GM12878 (cell line): Measurements from ENCODE around the gene CWC22. TPM values are rescaled to one million over a fixed set of nuclear protein-coding genes. Genes with fewer than 3 reads are reported as not detected.

Experiments
- ATAC-seq: fragments of 200-7000 bp; cut with Tn5 transposase; 3 replicates; pipeline ENCODE4 v1.9.1; 2020; ENCODE audit warnings: mild to moderate bottlenecking, moderate library complexity
- BruUV-seq: library from RNA; stranded (reverse); fragments of 400-500 nt; replicated peaks from 2 replicates; lab custom pipeline; 2021; lab: Mats Ljungman, UMichigan
- CTCF ChIA-PET: fragments of 300-600 bp; sonication (Branson Sonifier 250); formaldehyde crosslinking; extraction: SDS; loops from one replicate; lab custom pipeline; 2021; ENCODE audit warnings: inconsistent platforms; lab: Yijun Ruan, JAX
- POLR2A ChIA-PET: fragments of 350-600 bp; formaldehyde crosslinking; extraction: SDS; loops from one replicate; lab custom pipeline; 2021; ENCODE audit warnings: inconsistent platforms; lab: Charles Lee
- RAD21 ChIA-PET: fragments of 300-600 bp; sonication (Branson Sonifier 250); formaldehyde crosslinking; loops from one replicate; lab custom pipeline; 2023; ENCODE audit warnings: antibody characterized with exemption; ENCODE audit not compliant: unreplicated experiment; lab: Charles Lee
- SMC1A ChIA-PET: fragments of 300-600 bp; sonication (Branson Sonifier 250); formaldehyde crosslinking; loops from one replicate; lab custom pipeline; 2023; ENCODE audit not compliant: unreplicated experiment, uncharacterized antibody; lab: Charles Lee
- DNase-seq: peaks from one replicate; pipeline ENCODE4 v3.0.0-alpha.2; 2011; ENCODE audit warnings: low read depth, low spot score
- FAIRE-seq: peaks from 3 replicates; lab custom pipeline; 2011; peaks lifted over from hg19 to GRCh38; lab: Jason Lieb, UNC
- H2AFZ ChIP-seq: 2 replicates; pipeline ENCODE4 v1.6.0; 2011; ENCODE audit warnings: low read depth, low read length, control low read depth; ENCODE audit not compliant: control insufficient read depth
- H3K27ac ChIP-seq: 2 replicates; pipeline ENCODE4 v1.5.1; 2011; ENCODE audit warnings: control low read depth; ENCODE audit not compliant: control insufficient read depth, insufficient read depth
- H3K27me3 ChIP-seq, 2 experiments: replicated peaks in 1 of 2; 2 replicates each; pipeline versions ENCODE4 v1.6.0 to v1.6.1; 2011; ENCODE audit warnings: low read length in 1 of 2; ENCODE audit not compliant: control insufficient read depth in 2 of 2, insufficient read depth in 2 of 2
- H3K36me3 ChIP-seq, 2 experiments: 2 replicates each; pipeline ENCODE4 v1.5.1; 2011; ENCODE audit warnings: low read length in 1 of 2; ENCODE audit not compliant: control insufficient read depth in 2 of 2, insufficient read depth in 2 of 2
- H3K4me1 ChIP-seq: 2 replicates; pipeline ENCODE4 v1.6.1; 2011; ENCODE audit warnings: mild to moderate bottlenecking, low read length, moderate library complexity, mixed read lengths; ENCODE audit not compliant: control insufficient read depth, insufficient read depth
- H3K4me2 ChIP-seq: 2 replicates; pipeline ENCODE4 v1.6.0; 2011; ENCODE audit warnings: control low read depth; ENCODE audit not compliant: control insufficient read depth, insufficient read depth
- H3K4me3 ChIP-seq: fragments of 200-600 bp; sonication (generic); 2 replicates; pipeline ENCODE4 v1.5.1; 2016
- H3K79me2 ChIP-seq: 2 replicates; pipeline ENCODE4 v1.6.0; 2011; ENCODE audit warnings: low read length; ENCODE audit not compliant: control insufficient read depth, insufficient read depth
- H3K9ac ChIP-seq: 2 replicates; pipeline ENCODE4 v1.8.0; 2011; ENCODE audit warnings: low read length, control low read depth, mixed read lengths; ENCODE audit not compliant: control insufficient read depth, insufficient read depth
- H3K9me3 ChIP-seq: replicated peaks from 3 replicates; pipeline ENCODE4 v1.5.1; 2011; ENCODE audit warnings: mild to moderate bottlenecking, low read length; ENCODE audit not compliant: control insufficient read depth, insufficient read depth
- H4K20me1 ChIP-seq: 2 replicates; pipeline ENCODE4 v1.6.0; 2011; ENCODE audit not compliant: control insufficient read depth, insufficient read depth
- FOXK2 ChIP-seq: fragments of 450-650 bp; IDR thresholded peaks from 2 replicates; pipeline ENCODE4 v1.6.1; 2017; ENCODE audit warnings: mild to moderate bottlenecking, moderate library complexity
- MXI1 ChIP-seq: fragments of 150-350 bp; IDR thresholded peaks from 2 replicates; pipeline ENCODE4 v1.6.1; 2011; ENCODE audit warnings: low read depth, mild to moderate bottlenecking, inconsistent platforms, low read length, improper control_type of control experiment
- NR2C2 ChIP-seq: IDR thresholded peaks from 2 replicates; pipeline ENCODE4 v1.6.1; 2011; ENCODE audit warnings: borderline replicate concordance, low read depth; ENCODE audit not compliant: control insufficient read depth, insufficient read length
- SMAD1 ChIP-seq: fragments of 450-650 bp; IDR thresholded peaks from 2 replicates; pipeline ENCODE4 v1.6.1; 2018; ENCODE audit warnings: mild to moderate bottlenecking, low read depth; ENCODE audit not compliant: partially characterized antibody
- SMARCA5 ChIP-seq: fragments of 450-650 bp; IDR thresholded peaks from 2 replicates; pipeline ENCODE4 v1.6.1; 2017; ENCODE audit warnings: mild to moderate bottlenecking
- TAF1 ChIP-seq: IDR thresholded peaks from 2 replicates; pipeline ENCODE4 v1.6.1; 2011; ENCODE audit warnings: mild to moderate bottlenecking, low read depth, low read length, borderline replicate concordance
- WGBS: methylation state at CpG from one replicate; pipeline ENCODE4 v1.1.6; 2016; ENCODE audit warnings: low lambda C conversion rate; ENCODE audit not compliant: insufficient replicate concordance, insufficient coverage; ENCODE audit errors: missing lambda C conversion rate; 5-methylcytosine and 5-hydroxymethylcytosine counted together
- in situ Hi-C: fragments of 300-500 bp; cut with MboI; formaldehyde crosslinking; loops from 9 replicates; pipeline ENCODE4 v1.14.3; 2018; ENCODE audit warnings: mixed read lengths
- intact Hi-C: fragments of 100-400 bp; cut with micrococcal nuclease; formaldehyde crosslinking; loops from one replicate; pipeline ENCODE4 v1.14.2; 2022; ENCODE audit not compliant: unreplicated experiment
- polyA plus RNA-seq, 11 experiments: library from polyadenylated mRNA; depleted of rRNA in 4 of 11; unstranded in 6 of 11; stranded (reverse) in 5 of 11; fragments of >200 nt; fragmentation: Nextera tagmentation in 4 of 11; fragmentation: Illumina TruSeq in 1 of 11; extraction: Ambion mirVana in 4 of 11; extraction: Trizol in 1 of 11; gene quantifications; 1 replicate in 1 of 11; 2 replicates in 10 of 11; pipeline versions ENCODE4 v1.2.1 to v1.2.3, GENCODE V29; 2011 to 2016; ENCODE audit warnings: inconsistent platforms in 2 of 11, missing spikeins in 2 of 11, low read depth in 1 of 11
- total RNA-seq, 4 experiments: library from RNA; depleted of rRNA in 3 of 4; stranded (reverse); fragments of >200 nt in 3 of 4; fragmentation: Illumina TruSeq in 1 of 4; extraction: Trizol in 1 of 4; gene quantifications; 2 replicates each; pipeline versions ENCODE4 v1.2.1 to v1.2.3, GENCODE V29; 2013 to 2021

Gene CWC22
- total and polyA plus RNA-seq, 10 of the 15 experiments (the other 5 are each of a cell fraction or from before 2014, with no cell fraction given): 8.2 to 38.5 (median 26.3) TPM

DNA sequence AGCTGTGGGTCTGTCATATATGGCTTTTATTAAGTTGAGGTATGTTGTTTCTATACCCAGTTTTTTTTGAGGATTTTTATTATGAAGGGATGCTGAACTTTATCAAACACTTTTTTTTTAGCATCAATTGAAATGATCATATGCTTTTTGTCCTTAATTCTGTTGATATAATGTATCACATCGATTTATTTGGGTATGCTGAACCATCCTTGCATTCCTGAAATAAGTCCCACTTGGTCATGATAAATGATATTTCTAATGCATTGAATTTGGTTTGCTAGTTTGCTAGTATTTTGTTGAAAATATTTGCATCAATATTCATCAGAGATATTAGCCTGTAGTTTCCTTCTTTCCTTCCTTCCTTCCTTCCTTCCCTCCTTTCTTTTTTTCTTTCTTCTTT, 22.5 kb upstream of the CWC22 start:
- FAIRE-seq: no peak

GRCh38 chr2:180021850-180022249, 14.8 kb upstream of the CWC22 start:
- Histone ChIP-seq H4K20me1 (no peaks in the 10 kb centered on the region), H3K27ac (no peak overlapping the region), H3K4me1 (no peaks in the 10 kb centered on the region), H3K79me2 (no peaks in the 10 kb centered on the region), H3K9me3 (no peaks in the 10 kb centered on the region), H3K4me3 (no peak overlapping the region), H3K4me2 (no peak overlapping the region), H2AFZ (no peak overlapping the region), H3K9ac (no peak overlapping the region), H3K27me3 (no peaks in the 10 kb centered on the region), H3K36me3 (no peaks in the 10 kb centered on the region)
- DNase-seq (no peak), FAIRE-seq (no peak), ATAC-seq (no peak)
- no peak for TF ChIP-seq TAF1
- CTCF ChIA-PET: no interaction called here
- SMC1A ChIA-PET: no interaction called here
- intact Hi-C loops (no loop called here), in situ Hi-C loops (no loop called here)
- RAD21 ChIA-PET: no interaction called here
- POLR2A ChIA-PET: no interaction called here
- WGBS: 87% methylated on average over 16 of the region's 23 CpGs
- BruUV-seq: no TSS peak

More for the DNA sequence above, 22.5 kb upstream of the CWC22 start:
- H3K9me3 ChIP-seq: no peaks in the 10 kb centered on the region
- RAD21 ChIA-PET: no interaction called here
- no peaks in the 10 kb centered on the region for H4K20me1 ChIP-seq
- no TSS peak for BruUV-seq
- in situ Hi-C loops: no loop called here
- no peak overlapping the region for H3K27ac ChIP-seq
- POLR2A ChIA-PET: no interaction called here
- H3K4me1 ChIP-seq: no peaks in the 10 kb centered on the region
- SMC1A ChIA-PET: interaction anchor here (1.2 to 1.9 kb wide), 2 partner anchors 14 to 1893 kb away, joined by 3 to 4 read pairs; no protein-coding TSS in a partner anchor
- no peak overlapping the region for H2AFZ ChIP-seq
- no peaks in the 10 kb centered on the region for H3K79me2 ChIP-seq
- no peaks in the 10 kb centered on the region for H3K36me3 ChIP-seq
- DNase-seq (no peak), ATAC-seq (no peak)
- WGBS: 19% methylated on average over 1 of the region's 1 CpG
- no peak overlapping the region for H3K9ac ChIP-seq
- CTCF ChIA-PET: no interaction called here
- intact Hi-C loops: no loop called here
- TF ChIP-seq NR2C2: no peak
- no peak for TF ChIP-seq MXI1
- TF ChIP-seq SMAD1: no peak
- no peak for TF ChIP-seq SMARCA5
- no peak for TF ChIP-seq FOXK2
- no peak overlapping the region for H3K4me3 ChIP-seq
- no peak overlapping the region for H3K4me2 ChIP-seq
- no peaks in the 10 kb centered on the region for H3K27me3 ChIP-seq
